Renal cortex interstitium (tissue), 15 donors: ENCODE data around the gene ZNF785. TPM values are rescaled to one million over a fixed set of nuclear protein-coding genes. Genes with fewer than 3 reads are reported as not detected.
"Not testable (repeated sequence)": the region's sequence is repeated elsewhere in the genome, so short reads cannot be mapped to it uniquely, and the experiment has no call there.

Experiments used
- DNase-seq, 11 donors: peaks; one replicate each; pipeline ENCODE4 v3.0.0-alpha.2; 2013; ENCODE audit warnings: low read depth in 9 of 11, low spot score in 4 of 11; ENCODE audit errors: extremely low read depth in 1 of 11
- long read RNA-seq, 16 experiments: transcript quantifications; one replicate each; lab custom pipeline, GENCODE V29; 2026
- polyA plus RNA-seq, 3 donors: library from polyadenylated mRNA; unstranded; fragments of 120-200 nt; gene quantifications; one replicate each; pipeline ENCODE4 v1.2.1, GENCODE V29; 2013; ENCODE audit not compliant: insufficient read length in 3 of 3

The ZNF785 gene
- polyA plus RNA-seq = 10 to 100 TPM; 20.2 to 32.3 (median 23.7) TPM
- long read RNA-seq, donor 1, partial matches to known transcripts = 0 of 2 reads
- long read RNA-seq, donor 1, other reads (novel, unspliced or antisense) = 0 of 2 reads
- long read RNA-seq, donor 2, partial matches to known transcripts = 0 of 3 reads
- long read RNA-seq, donor 2, other reads (novel, unspliced or antisense) = 0 of 3 reads
- long read RNA-seq, donor 3, partial matches to known transcripts = 0 of 3 reads
- long read RNA-seq, donor 3, other reads (novel, unspliced or antisense) = 0 of 3 reads
- long read RNA-seq, donor 4, transcript ZNF785-201 (3 exons, 3,282 nt) = major isoform, 6 of 6 reads
- long read RNA-seq, donor 4, partial matches to known transcripts = 0 of 6 reads
- long read RNA-seq, donor 4, other reads (novel, unspliced or antisense) = 0 of 6 reads
- long read RNA-seq, donor 5 = 0 reads
- long read RNA-seq, donor 6, transcript ZNF785-201 (3 exons, 3,282 nt) = major isoform, 5 of 5 reads
- long read RNA-seq, donor 6, partial matches to known transcripts = 0 of 5 reads
- long read RNA-seq, donor 6, other reads (novel, unspliced or antisense) = 0 of 5 reads
- long read RNA-seq, donor 7, partial matches to known transcripts = 0 of 3 reads
- long read RNA-seq, donor 7, other reads (novel, unspliced or antisense) = 0 of 3 reads
- long read RNA-seq, donor 8 = 0 reads
- long read RNA-seq, donor 9, partial matches to known transcripts = 0 of 3 reads
- long read RNA-seq, donor 9, other reads (novel, unspliced or antisense) = 0 of 3 reads
- long read RNA-seq, donor 10, partial matches to known transcripts = 0 of 1 reads
- long read RNA-seq, donor 10, other reads (novel, unspliced or antisense) = 0 of 1 reads
- long read RNA-seq, donor 11, partial matches to known transcripts = 0 of 4 reads
- long read RNA-seq, donor 11, other reads (novel, unspliced or antisense) = 0 of 4 reads
- long read RNA-seq, donor 12, partial matches to known transcripts = 0 of 3 reads
- long read RNA-seq, donor 12, other reads (novel, unspliced or antisense) = 0 of 3 reads
- long read RNA-seq, donor 13 = 0 reads
- long read RNA-seq, donor 14, partial matches to known transcripts = 0 of 2 reads
- long read RNA-seq, donor 14, other reads (novel, unspliced or antisense) = 0 of 2 reads
- long read RNA-seq, donor 15, partial matches to known transcripts = 0 of 3 reads
- long read RNA-seq, donor 15, other reads (novel, unspliced or antisense) = 0 of 3 reads
- long read RNA-seq, donor 16, transcript ZNF785-201 (3 exons, 3,282 nt) = major isoform, 14 of 14 reads
- long read RNA-seq, donor 16, partial matches to known transcripts = 0 of 14 reads
- long read RNA-seq, donor 16, other reads (novel, unspliced or antisense) = 0 of 14 reads

- DNase-seq = peak; percentile 93 to 99 (median 97)
These were observed at the start of gene ZNF785 for GRCh38 chr16:30585400-30586191. Gene ZNF785 (minus strand): TSS chr16:30585697. CDS start chr16:30585611, 86 bp downstream.

- DNase-seq = no peak
These were observed 48.0 kb upstream of the ZNF785 start for GRCh38 chr16:30633526-30633925.

DNA sequence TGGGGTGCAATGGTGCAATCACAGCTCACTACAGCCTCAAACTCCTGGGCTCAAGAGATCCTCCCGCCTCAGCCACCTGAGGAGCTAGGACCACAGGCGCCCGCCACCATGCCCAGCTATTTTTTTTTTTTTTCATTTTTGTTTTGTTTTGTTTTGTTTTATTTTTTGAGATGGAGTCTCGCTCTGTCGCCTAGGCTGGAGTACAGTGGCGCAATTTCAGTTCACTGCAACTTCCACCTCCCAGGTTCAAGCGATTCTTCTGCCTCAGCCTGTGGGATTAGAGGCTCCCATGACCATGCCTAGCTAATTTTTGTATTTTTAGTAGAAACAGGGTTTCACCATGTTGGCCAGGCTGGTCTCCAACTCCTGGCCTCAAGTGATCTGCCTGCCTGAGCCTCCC, 47.0 kb upstream of the ZNF785 start:
- not testable (repeated sequence) for DNase-seq

DNA sequence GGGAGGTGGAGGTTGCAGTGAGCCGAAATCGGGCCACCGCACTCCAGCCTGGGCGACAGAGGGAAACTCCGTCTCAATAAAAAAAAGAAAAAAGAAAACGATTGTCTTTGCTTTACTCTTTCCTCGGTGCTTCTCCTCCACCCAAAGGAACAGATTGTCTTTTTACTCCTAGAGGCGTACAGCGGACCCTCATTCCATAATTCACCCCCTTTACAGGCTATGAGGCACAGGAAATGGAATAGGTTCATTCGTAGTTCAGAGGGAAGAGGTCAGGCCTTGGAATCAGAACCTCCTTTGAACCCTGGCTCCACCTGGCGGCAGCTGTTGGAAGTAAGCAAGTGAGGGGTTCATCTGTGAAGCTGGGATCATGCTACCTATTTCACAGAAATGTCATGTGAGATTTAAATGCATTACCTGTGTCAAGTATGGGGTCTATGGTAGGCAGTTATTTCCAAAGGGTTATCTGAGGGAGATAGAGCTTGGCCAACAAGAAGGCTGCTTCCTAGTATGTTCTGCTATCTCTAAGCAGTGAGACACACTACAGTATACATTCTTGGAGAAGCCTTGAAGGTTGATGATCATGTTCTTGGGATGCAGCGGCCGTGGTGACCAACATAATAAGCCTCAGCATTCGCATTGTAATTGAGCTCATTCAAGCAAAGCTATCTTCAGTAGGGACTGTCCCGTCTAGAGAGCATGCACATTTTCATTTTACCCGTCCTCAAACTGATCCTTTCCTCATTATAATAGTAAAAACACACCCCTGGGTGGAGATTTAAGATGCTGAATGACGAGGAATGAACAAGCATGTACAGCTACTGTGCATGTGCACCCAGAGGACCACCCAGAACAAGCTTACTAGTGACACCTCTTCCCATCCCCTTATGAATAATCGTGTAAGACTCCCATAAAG, 43.4 kb upstream of the ZNF785 start:
- peak in 10 of 11 donors; percentile 77 to 89 (median 84) for DNase-seq

DNA sequence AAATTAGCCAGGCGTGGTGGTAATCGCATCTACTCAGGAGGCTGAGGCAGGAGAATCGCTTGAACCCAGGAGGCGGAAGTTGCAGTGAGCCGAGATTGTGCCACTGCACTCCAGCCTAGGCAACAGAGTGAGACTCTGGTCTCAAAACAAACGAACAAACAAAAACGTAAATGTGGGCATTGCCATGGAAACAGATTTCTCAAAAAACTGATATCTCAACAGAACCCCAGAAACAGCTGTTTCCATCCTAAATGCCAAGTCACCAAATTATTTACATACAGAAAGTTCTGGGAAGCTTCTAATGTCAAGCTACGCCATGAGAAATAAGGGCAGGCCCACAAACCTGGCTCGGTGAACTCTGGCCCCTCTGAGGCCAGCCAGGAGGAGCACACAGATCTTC, 40.7 kb upstream of the ZNF785 start:
- DNase-seq = no peak

DNA sequence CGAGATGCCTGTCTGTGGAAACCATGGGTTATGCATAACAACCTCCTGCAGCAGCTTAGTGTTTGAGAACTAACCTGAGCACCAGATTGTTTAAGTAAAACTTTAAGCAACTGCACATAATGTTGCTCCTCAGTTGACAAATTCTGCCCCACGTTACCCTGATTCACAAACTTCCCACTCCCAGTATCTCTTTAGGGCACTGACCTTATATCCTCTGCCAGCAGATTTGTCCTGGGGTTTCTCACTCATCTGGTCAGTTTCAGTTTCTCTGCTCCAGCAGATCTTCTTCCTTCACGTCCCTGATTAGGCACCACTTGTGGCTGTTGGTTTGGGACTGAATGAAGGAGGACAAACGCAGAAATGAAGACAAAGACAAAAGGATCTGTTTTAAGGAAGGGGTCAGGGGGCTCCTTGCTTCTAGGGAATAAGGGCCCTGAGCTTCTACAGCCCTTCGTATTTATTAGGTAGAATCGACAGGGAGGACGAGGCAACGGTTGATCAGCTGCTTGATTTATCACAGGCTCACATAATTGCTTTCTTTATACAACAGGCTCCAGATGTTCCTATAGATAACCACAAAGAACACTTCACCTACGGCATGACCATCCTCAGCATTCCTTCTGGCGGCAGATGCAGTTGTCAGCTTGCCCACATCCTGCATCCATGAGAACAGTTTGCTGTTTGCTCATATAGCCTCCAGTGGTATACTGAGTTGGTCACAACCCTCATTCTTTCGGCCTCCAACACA, 38.2 kb upstream of the ZNF785 start:
- no peak for DNase-seq

GRCh38 chr16:30622455-30623032, 37.0 kb upstream of the ZNF785 start:
- no peak for DNase-seq

DNA sequence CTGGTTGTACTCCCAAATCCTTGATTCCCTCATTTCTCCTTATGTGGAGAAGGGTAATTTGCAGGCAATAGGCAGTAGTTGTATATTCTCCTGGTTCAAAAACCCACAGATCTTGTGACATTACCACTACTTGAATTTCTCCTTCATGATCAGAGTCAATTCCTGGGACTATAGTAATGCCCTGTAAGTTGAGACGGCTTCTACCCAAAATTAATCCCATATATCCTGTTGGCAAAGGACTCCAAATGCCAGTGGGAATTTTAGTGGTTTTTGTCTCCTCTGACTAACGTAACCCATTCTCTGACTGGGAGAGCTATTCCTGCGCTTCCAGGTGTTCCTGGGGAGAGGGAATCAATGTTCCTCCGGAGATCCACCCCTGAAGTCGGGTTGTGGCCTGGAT, 36.3 kb upstream of the ZNF785 start:
- DNase-seq = no peak

- DNase-seq = no peak
These were observed 34.7 kb upstream of the ZNF785 start for GRCh38 chr16:30620169-30620568.

DNA sequence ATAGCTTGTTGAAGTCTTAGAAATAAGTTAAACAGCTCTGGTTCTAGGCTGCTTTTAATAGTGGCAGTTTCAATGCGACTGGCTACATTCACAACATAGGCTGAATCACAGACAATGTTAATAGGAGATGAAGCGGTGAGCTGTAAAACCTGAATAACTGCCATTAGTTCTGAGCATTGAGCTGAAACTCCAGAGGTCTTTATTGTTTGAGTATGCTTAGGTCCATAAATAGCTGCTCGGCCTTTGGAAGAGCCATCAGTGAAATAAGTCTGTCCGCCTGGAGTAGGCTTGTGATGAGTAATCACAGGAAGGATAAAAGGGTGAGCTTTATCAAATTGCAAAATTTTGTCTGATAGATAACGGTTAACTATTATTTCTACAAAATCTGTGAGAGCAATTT, 34.1 kb upstream of the ZNF785 start:
- no peak for DNase-seq

GRCh38 chr16:30619202-30619601, 33.7 kb upstream of the ZNF785 start:
- DNase-seq = no peak

DNA sequence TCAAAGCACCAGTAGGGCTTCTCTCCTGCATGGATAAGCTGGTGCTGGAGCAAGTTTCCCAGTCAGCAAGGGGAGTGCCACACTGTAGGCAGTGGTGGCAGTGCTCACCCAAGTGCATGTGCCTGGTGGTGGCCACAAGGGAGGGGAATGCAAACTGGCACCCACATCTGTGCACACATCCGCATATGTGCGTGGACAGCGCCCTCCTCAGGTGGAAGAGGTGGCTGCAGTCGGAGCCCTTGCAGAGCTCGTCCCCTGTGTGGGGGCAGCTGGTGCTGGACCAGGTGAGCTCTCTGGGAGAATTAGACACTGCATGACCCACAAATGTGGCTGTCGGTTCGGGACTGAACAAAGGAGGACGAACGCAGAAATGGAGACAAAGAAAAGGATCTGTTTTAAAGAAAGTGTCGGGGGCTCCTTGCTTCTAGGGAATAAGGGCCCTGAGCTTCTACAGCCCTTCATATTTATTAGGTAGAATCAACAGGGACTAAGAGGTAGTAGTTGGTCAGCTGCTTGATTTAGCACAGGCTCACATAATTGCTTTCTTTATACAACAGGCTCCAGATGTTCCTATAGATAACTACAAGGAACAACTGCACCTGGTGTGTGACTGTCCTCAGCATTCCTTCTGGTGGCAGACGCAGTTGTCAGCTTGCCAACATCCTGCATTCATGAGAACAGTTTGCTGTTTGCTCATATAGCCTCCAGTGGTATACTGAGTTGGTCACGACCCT, 30.0 kb upstream of the ZNF785 start:
- DNase-seq = no peak

DNA sequence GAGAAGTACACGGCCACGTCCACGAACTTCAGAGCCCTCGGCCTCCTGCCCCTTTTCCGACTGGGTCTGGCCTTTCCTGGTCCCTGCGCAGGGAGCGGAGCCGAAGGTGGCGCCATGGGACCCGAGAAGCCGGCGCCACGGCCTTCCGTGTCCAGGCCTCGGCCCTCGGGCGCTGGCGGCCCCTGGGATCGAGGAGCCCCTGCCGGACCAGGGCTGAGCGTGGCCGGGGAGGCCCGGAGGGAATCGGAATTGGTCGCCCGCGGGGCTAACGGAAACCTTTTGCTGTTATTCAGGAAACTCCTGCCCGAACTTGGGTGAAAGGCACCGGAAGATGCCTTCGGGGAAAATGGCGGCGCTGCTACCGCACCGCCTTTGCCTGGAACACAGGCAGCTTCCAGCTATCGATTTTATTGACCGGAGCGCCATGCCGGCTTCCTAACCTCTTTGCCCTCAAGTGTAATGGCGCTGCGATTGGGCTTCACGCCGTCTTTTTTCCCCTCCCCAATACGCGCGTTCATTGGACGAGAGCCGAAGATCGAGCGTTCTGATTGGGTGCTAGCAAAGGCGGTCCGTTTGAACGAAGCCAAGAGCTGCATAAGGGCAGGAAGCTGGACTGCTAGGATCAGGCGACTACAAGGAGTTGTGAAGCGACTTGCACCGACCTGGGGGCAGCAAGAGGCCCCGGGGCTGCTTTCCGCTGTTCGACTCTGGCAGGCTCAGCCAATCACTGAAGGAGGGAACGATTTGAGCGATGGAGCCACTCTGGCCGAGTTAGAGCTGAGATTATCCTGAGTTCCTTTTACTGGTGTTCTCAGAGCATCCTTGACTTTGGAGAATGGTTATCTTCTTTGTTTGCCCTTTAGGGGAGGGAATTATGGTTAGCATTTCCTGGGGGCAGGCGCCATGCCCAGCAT, 24.7 kb upstream of the ZNF785 start, which contains the start of gene ZNF689:
Gene ZNF689, minus strand, starts transcription at position 464 of the 914 bp plus-strand sequence. Its CDS starts 348 bp downstream, at position 116.
- peak; percentile 96 to 100 (median 98) for DNase-seq
